ENCODE results near the gene PROM1.

- TF ChIP-seq POLR2A (IDR thresholded peaks at IDR 0.05) (no peak), POLR2AphosphoS5 (IDR thresholded peaks at IDR 0.05; ENCODE audit: insufficient read depth in 1 of 2, low read depth in 1 of 2) (no peak)
- TF ChIP-seq, protein P1, sequence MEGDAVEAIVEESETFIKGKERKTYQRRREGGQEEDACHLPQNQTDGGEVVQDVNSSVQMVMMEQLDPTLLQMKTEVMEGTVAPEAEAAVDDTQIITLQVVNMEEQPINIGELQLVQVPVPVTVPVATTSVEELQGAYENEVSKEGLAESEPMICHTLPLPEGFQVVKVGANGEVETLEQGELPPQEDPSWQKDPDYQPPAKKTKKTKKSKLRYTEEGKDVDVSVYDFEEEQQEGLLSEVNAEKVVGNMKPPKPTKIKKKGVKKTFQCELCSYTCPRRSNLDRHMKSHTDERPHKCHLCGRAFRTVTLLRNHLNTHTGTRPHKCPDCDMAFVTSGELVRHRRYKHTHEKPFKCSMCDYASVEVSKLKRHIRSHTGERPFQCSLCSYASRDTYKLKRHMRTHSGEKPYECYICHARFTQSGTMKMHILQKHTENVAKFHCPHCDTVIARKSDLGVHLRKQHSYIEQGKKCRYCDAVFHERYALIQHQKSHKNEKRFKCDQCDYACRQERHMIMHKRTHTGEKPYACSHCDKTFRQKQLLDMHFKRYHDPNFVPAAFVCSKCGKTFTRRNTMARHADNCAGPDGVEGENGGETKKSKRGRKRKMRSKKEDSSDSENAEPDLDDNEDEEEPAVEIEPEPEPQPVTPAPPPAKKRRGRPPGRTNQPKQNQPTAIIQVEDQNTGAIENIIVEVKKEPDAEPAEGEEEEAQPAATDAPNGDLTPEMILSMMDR (IDR thresholded peaks at IDR 0.05): no peak
Measured at GRCh38 chr4:16051980-16052379, 31.8 kb downstream of the PROM1 start.
